GM10266 (cell line): ENCODE data around the gene TERB1.
A peak's percentile ranks its signal among the peaks of the same experiment; 100 is the strongest.

Experiments used
- DNase-seq: peaks from one replicate; pipeline ENCODE4 v3.0.0; 2012; ENCODE audit errors: extremely low spot score
- TF ChIP-seq, protein P1 (sequence below): IDR thresholded peaks from 2 replicates; pipeline ENCODE4 v1.5.1; 2012; ENCODE audit warnings: mild to moderate bottlenecking, low read depth; ENCODE audit not compliant: control insufficient read depth, insufficient read depth; ENCODE audit errors: missing control alignments

Gene TERB1

GRCh38 chr16:66740010-66740409, 61.4 kb downstream of the TERB1 start:
- TF ChIP-seq, protein P1, sequence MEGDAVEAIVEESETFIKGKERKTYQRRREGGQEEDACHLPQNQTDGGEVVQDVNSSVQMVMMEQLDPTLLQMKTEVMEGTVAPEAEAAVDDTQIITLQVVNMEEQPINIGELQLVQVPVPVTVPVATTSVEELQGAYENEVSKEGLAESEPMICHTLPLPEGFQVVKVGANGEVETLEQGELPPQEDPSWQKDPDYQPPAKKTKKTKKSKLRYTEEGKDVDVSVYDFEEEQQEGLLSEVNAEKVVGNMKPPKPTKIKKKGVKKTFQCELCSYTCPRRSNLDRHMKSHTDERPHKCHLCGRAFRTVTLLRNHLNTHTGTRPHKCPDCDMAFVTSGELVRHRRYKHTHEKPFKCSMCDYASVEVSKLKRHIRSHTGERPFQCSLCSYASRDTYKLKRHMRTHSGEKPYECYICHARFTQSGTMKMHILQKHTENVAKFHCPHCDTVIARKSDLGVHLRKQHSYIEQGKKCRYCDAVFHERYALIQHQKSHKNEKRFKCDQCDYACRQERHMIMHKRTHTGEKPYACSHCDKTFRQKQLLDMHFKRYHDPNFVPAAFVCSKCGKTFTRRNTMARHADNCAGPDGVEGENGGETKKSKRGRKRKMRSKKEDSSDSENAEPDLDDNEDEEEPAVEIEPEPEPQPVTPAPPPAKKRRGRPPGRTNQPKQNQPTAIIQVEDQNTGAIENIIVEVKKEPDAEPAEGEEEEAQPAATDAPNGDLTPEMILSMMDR, result peak; percentile 54
- peak; percentile 46 for DNase-seq

DNA sequence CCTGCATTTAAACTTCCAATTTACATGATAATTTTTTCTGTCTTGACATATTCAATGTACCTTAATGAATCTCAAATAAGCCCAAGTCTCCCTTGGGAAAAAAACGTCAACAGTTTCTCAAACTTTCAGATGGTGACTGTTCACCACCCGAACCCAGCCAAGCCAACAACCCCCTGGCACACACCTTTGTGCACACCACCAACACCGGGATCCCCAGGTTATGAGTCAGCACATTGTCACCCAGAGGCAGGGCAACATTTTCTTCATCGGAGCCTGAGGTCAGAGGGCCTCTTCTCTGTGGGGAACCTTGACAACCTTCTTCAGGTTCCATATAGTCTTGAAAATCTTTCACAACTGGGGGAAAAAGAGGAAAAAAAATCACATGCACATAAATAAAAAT, 65.5 kb downstream of the TERB1 start:
- no peak for DNase-seq
- TF ChIP-seq, protein P1, result no peak

DNA sequence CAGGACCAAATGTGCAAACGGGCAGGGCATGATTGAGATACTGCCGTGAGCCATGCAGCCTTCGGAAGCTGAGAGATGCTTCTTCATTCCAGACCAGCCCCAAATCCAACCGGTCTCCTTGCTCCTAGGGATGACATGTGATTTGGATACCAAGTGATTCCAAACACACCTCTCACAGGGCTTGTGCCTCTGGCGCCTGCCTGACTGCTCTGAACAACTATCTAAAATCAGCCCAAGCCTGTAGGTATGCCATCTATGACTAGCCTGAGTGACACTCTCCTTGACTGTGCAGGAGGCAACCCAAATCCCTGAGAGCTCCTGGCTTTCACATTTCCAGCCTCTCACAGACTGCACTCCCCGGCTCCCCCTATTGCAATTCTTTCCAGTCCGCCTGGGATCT, 70.3 kb downstream of the TERB1 start:
- TF ChIP-seq, protein P1, result no peak

DNA sequence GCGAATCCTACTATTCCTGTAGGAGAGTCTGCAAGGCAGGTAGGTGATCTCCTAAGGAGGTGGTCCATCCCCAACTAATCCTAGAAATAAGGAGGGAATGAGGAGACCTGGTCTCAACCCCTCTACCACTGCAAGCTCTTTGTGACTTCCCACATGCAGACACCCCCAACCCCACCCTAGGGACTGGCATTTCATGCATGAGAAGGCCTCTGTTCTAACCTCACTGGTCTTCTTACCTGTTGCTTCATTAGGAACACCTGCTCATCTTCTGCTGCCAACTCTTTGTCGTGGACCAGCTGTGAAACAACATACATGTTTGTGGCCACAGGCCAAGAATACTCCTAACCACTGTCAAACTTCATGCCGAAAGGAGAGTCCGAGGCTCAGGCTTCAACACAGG, 72.6 kb downstream of the TERB1 start:
- TF ChIP-seq, protein P1, result no peak
- no peak for DNase-seq

More for the DNA sequence above, 70.3 kb downstream of the TERB1 start:
- DNase-seq, result no peak

DNA sequence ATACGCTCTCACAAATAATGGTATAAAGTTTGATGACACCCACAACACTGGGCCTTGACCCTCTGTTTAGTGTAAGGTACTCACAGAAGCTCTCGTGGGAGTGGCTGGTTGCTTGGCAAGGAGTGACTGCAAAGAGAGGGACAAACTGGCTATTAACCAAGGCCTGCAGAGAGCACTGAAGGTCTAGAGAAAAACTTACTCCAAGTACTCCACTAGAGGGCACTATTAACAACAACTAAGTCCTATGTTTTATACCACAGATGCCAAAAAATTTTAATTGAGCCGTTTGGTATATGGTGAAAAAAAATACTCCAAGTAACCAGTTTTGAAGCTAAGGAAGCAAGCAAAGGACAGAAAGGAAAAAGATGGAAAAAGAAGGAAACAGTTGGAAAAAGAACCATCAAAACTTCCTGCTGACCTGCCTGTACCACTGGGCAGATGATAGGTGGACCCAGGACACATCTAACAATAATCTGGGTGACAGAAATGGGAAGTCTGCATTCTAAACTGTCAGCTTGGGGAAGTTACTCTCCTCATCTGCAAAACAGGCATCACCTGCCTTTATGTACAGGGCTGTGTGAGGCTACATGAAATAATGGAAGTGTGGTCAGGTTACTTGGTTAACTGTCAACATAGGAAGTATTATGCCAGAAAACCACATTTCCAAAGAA, 73.1 kb downstream of the TERB1 start:
- TF ChIP-seq, protein P1, result peak; percentile 59
- peak; percentile 51 for DNase-seq

- no peak for DNase-seq
- TF ChIP-seq, protein P1, result no peak
These were observed 80.6 kb downstream of the TERB1 start for GRCh38 chr16:66720766-66721165.

GRCh38 chr16:66719246-66719645, 82.1 kb downstream of the TERB1 start:
- no peak for DNase-seq
- TF ChIP-seq, protein P1, result no peak
